ENCODE data around the gene NUP43.

Gene NUP43

DNA sequence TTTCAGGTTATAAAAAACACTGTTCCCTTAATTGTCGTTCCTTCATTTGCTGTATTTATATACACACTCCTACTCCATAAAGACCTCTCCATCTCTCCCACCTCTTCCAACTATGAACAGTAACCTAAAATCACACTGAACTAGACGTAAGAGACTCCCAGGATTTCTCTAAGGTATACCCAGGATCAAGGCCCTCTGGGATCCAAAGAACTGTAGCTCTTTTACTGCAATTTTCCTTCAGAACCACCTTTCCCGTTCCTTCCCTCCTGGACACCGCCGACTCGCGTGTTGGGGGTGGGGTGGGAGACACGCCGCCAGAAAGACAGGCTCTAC is 29.1 kb downstream of the NUP43 start:
- H3K4me2 ChIP-seq: peak overlapping the region; percentile 77 to 97 (median 92)
- peaks cover 18 to 27% (median 22%) of the 10 kb centered on the region in 10 experiments for H3K4me1 ChIP-seq
- peaks cover 30 to 55% (median 46%) of the 10 kb centered on the region in 11 experiments; a peak in 21 of 22 replicates for H4K20me1 ChIP-seq
- peak overlapping the region; percentile 94 to 98 (median 96) for H3K27ac ChIP-seq
- no peaks in the 10 kb centered on the region for H3K27me3 ChIP-seq
- H3K9me3 ChIP-seq (replicated peaks in 1 of 11): no peaks in the 10 kb centered on the region
- peaks cover 12 to 48% (median 24%) of the 10 kb centered on the region in 11 experiments; a peak in 19 of 22 replicates for H3K36me3 ChIP-seq
- TF ChIP-seq Cebpa-rat (IDR thresholded peaks at IDR 0.05): no peak
- peak overlapping the region; percentile 96 to 99 (median 98) for H3K9ac ChIP-seq
- peak overlapping the region; percentile 89 to 99 (median 95) for H3K4me3 ChIP-seq

DNA sequence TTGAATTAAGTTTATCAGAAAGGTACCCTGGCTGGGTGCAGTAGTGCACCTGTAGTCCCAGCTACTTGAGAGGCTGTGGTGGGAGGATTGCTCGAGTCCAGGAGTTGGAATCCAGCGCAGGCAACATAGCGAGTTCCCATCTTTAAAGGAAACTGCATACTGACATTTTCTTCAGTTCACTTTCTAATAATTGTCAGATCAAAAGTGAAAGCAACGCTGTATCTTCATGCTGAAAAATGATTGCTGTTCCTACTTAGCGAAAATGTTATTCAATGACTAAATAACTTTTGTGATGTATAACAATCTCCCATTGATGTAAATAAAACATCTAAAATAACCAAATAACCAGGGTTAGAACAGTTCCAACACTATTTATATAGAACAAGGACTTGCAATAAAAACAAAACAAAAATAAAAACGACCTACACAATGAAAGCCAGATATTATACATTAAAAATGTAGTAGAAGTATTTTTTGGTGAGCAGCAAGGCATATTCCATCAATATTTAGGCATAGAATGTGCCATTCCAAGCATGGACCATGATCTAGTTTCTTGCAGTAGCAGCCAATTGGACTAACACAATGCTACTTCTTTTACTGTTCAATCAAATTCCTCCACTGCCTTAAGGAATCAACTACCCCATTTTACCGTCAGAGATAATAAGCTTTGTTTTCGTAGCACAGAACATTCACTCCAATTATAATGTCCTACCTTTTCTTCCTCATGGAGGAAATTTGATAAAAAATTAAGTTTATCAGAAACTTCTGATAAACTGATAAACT is 30.0 kb downstream of the NUP43 start:
- Histone ChIP-seq H3K36me3 (peaks cover 12 to 45% (median 24%) of the 10 kb centered on the region in 11 experiments; a peak in 20 of 22 replicates), H3K9me3 (replicated peaks in 1 of 11) (no peaks in the 10 kb centered on the region), H3K27ac (peak overlapping the region in 9 of 11 experiments; percentile 29 to 97 (median 96); a peak in 16 of 22 replicates), H3K4me2 (peak overlapping the region; percentile 77 to 97 (median 92)), H3K4me3 (peak overlapping the region; percentile 89 to 99 (median 95)), H3K9ac (peak overlapping the region; percentile 96 to 99 (median 98)), H4K20me1 (peaks cover 39 to 63% (median 54%) of the 10 kb centered on the region in 11 experiments; a peak in 21 of 22 replicates), H3K4me1 (peaks cover 18 to 28% (median 24%) of the 10 kb centered on the region in 10 experiments), H3K27me3 (no peaks in the 10 kb centered on the region)
- no peak for TF ChIP-seq Cebpa-rat (IDR thresholded peaks at IDR 0.05)

DNA sequence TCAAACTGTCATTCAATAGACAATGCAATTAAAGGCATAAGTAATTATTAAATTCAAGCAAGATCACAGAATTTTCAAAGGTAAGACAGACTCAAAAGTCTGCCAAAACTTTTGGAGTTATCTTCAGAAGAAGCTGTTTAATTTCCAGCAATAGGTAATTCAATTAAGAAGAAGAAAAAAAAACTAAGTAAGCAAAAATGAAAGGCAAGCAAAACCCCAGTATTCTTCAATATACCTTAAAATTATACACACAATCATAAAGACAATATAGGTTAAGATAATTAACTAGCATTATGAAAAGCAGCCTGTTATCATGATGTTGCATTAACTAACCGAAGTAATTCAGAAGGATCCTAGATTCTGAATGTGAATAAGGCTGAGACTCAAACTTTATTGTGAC is 31.9 kb downstream of the NUP43 start:
- Histone ChIP-seq H4K20me1 (peaks cover 58 to 83% (median 74%) of the 10 kb centered on the region in 11 experiments; a peak in 21 of 22 replicates), H3K4me2 (no peak overlapping the region)

DNA sequence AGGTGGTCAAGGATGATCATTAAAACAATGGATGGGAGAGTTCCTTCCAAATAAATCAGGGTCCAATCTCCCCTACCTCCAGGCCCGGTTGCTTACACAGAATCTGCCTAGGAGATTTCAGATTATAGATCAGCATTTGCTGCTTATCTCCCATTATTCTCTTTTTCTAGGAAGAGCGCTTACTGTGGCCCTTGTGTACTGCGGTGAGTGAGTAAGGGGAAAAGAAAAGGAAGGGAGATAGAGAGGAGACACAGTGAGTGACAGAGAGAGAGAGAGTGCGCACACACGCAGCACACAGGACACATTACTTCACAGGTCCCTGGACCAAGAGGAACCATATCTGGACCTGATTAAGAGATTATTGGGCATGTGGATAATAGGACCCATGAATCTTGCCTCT is 34.6 kb downstream of the NUP43 start:
- Histone ChIP-seq H3K4me3 (no peak overlapping the region), H3K27me3 (no peaks in the 10 kb centered on the region), H3K9ac (no peak overlapping the region), H3K4me2 (no peak overlapping the region), H3K36me3 (peaks cover 12 to 50% (median 29%) of the 10 kb centered on the region in 11 experiments; a peak in 20 of 22 replicates), H3K4me1 (peaks cover 18 to 59% (median 42%) of the 10 kb centered on the region in 10 experiments), H3K9me3 (replicated peaks in 1 of 11) (no peaks in the 10 kb centered on the region), H3K27ac (no peak overlapping the region), H4K20me1 (peaks cover 80 to 100% (median 100%) of the 10 kb centered on the region in 11 experiments)
- TF ChIP-seq Cebpa-rat (IDR thresholded peaks at IDR 0.05): no peak

More for the DNA sequence above, 31.9 kb downstream of the NUP43 start:
- Histone ChIP-seq H3K4me1 (peaks cover 25 to 46% (median 32%) of the 10 kb centered on the region in 10 experiments), H3K27me3 (no peaks in the 10 kb centered on the region), H3K9ac (no peak overlapping the region), H3K36me3 (peaks cover 12 to 43% (median 29%) of the 10 kb centered on the region in 11 experiments; a peak in 20 of 22 replicates), H3K27ac (no peak overlapping the region), H3K9me3 (replicated peaks in 1 of 11) (no peaks in the 10 kb centered on the region), H3K4me3 (no peak overlapping the region)
- no peak for TF ChIP-seq Cebpa-rat (IDR thresholded peaks at IDR 0.05)

DNA sequence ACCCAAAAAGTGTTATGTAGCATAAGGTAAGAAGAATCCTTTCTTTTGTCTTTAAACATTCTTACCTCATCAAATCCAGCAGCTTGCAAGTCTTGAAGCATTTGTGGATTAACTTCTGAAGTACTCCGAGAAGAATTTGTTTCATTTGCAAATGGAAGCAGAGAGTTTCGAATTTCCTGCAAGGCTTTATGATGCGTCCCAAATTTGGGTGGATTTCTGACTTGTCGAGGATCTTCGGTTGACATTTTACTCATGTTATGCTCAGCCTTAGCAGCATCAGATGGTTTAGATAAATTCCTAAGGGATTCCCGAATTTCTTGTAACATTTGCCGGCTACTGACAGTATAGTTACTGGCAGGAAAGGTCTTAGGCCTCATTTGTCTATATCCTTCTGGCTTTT is 44.6 kb downstream of the NUP43 start:
- peaks cover 46 to 85% (median 67%) of the 10 kb centered on the region in 11 experiments for H3K36me3 ChIP-seq
- H4K20me1 ChIP-seq: peaks cover 97 to 100% (median 100%) of the 10 kb centered on the region in 11 experiments
- no peaks in the 10 kb centered on the region for H3K9me3 ChIP-seq (replicated peaks in 1 of 11)
- H3K4me1 ChIP-seq: peaks cover 0 to 8% (median 0%) of the 10 kb centered on the region in 10 experiments; a peak in 4 of 20 replicates
- H3K4me3 ChIP-seq: no peak overlapping the region
- H3K9ac ChIP-seq: no peak overlapping the region
- no peaks in the 10 kb centered on the region for H3K27me3 ChIP-seq
- H3K27ac ChIP-seq: no peak overlapping the region
- H3K4me2 ChIP-seq: no peak overlapping the region
- TF ChIP-seq Cebpa-rat (IDR thresholded peaks at IDR 0.05): no peak

DNA sequence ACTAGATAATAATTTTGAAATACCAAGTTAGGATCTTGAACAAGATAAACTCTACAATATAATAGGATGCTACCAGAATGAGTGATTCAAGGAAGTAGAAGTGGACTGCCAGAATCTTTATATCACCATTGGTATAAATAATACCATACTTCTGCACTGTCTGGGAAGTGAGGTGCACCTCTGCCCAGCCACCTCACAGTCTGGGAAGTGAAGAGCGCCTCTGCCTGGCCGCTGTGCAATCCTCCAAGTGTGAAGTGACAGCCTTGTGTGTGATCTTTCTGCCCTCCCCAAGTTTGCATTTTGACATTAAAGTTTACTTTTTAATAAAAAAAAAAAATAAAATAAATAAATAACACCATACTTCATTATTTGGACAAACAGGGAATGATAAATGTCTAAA is 47.2 kb downstream of the NUP43 start:
- Histone ChIP-seq H3K27me3 (no peaks in the 10 kb centered on the region), H3K9ac (no peak overlapping the region), H3K9me3 (replicated peaks in 1 of 11) (no peaks in the 10 kb centered on the region), H3K4me1 (no peaks in the 10 kb centered on the region), H3K27ac (no peak overlapping the region), H3K36me3 (peaks cover 63 to 100% (median 88%) of the 10 kb centered on the region in 11 experiments), H4K20me1 (peaks cover 92 to 100% (median 100%) of the 10 kb centered on the region in 11 experiments), H3K4me2 (no peak overlapping the region), H3K4me3 (no peak overlapping the region)
- no peak for TF ChIP-seq Cebpa-rat (IDR thresholded peaks at IDR 0.05)

DNA sequence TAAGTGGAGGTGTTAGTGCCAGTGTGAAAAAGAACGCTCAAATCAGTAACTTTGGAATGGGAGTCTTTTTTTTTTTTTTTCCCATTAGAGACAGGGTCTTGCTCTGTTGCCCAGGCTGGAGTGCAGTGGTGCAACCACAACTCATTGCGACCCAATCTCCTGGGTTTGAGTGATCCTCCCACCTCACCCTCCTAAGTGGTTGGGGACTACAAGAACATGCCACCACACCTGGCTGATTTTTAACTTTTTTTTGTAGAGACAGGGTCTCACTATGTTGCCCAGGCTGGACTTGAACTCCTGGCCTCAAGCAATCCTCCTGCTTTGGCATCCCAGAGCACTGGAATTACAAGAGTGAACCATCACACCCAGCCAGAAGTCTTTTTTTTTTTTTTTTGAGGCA is 48.2 kb downstream of the NUP43 start:
- Histone ChIP-seq H3K4me1 (no peaks in the 10 kb centered on the region), H3K36me3 (peaks cover 73 to 100% (median 93%) of the 10 kb centered on the region in 11 experiments), H3K9ac (no peak overlapping the region), H3K4me3 (no peak overlapping the region), H3K4me2 (no peak overlapping the region), H3K27me3 (no peaks in the 10 kb centered on the region), H3K27ac (no peak overlapping the region), H3K9me3 (replicated peaks in 1 of 11) (no peaks in the 10 kb centered on the region), H4K20me1 (peaks cover 84 to 100% (median 98%) of the 10 kb centered on the region in 11 experiments)
- no peak for TF ChIP-seq Cebpa-rat (IDR thresholded peaks at IDR 0.05)

DNA sequence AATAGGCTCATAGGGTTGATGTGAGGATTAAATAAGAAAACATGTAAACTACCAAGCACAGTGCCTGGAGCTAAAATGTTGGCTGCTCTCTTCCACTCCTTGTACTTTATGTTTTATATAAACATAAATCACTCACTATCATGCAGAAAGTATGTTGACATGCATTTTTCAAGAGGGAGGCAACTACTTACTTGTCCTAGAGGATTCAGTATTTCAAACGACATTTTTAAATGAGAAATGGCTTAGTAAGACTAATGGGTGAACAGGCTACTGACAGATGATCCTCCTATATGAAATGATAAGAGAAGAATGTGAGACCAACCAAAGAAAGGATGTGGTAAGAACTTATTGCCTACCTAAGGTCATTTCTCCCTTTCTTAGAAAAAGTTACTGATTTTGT is 49.4 kb downstream of the NUP43 start:
- no peak overlapping the region for H3K4me2 ChIP-seq
- H3K27ac ChIP-seq: no peak overlapping the region
- peaks cover 84 to 100% (median 96%) of the 10 kb centered on the region in 11 experiments for H3K36me3 ChIP-seq
- H3K9ac ChIP-seq: no peak overlapping the region
- no peak for TF ChIP-seq Cebpa-rat (IDR thresholded peaks at IDR 0.05)
- H3K4me3 ChIP-seq: no peak overlapping the region
- H4K20me1 ChIP-seq: peaks cover 81 to 100% (median 96%) of the 10 kb centered on the region in 11 experiments
- no peaks in the 10 kb centered on the region for H3K9me3 ChIP-seq (replicated peaks in 1 of 11)
- no peaks in the 10 kb centered on the region for H3K27me3 ChIP-seq
- H3K4me1 ChIP-seq: no peaks in the 10 kb centered on the region

DNA sequence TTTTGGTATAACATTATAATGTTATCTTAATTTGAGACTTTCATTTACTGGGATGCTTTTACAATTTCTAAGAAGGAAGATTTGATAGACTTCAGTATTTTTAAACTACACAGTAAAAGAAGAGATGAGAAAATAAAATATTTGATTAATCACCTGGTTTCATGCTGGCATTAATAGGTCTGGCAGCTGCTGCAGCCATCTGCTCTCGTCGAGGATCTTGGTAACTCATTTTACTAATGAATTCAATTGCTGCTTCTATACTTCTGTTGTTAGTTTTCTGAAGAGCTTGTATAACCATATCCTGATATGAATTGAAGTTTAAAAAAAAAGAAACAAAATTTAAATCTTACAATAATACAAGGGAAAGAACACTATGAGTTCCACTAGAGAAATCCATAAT is 51.4 kb downstream of the NUP43 start:
- no peaks in the 10 kb centered on the region for H3K4me1 ChIP-seq
- H3K27ac ChIP-seq: no peak overlapping the region
- H3K36me3 ChIP-seq: peaks cover 89 to 100% (median 97%) of the 10 kb centered on the region in 11 experiments
- H3K4me3 ChIP-seq: no peak overlapping the region
- no peaks in the 10 kb centered on the region for H3K27me3 ChIP-seq
- H3K9ac ChIP-seq: no peak overlapping the region
- no peaks in the 10 kb centered on the region for H3K9me3 ChIP-seq (replicated peaks in 1 of 11)
- no peak overlapping the region for H3K4me2 ChIP-seq
- TF ChIP-seq Cebpa-rat (IDR thresholded peaks at IDR 0.05): no peak
- H4K20me1 ChIP-seq: peaks cover 75 to 100% (median 96%) of the 10 kb centered on the region in 11 experiments
